GM21723 (cell line): ENCODE measurements around the gene PDE4A.
A peak's percentile ranks its signal among the peaks of the same experiment; 100 is the strongest.
"Not testable (repeated sequence)": the region's sequence is repeated elsewhere in the genome, so short reads cannot be mapped to it uniquely, and the experiment has no call there.

ENCODE experiments used
- ATAC-seq: cut with Tn5 transposase; IDR thresholded peaks from one replicate; pipeline ENCODE4 v1.9.1; 2021; ENCODE audit warnings: mild to moderate bottlenecking, moderate library complexity; ENCODE audit not compliant: unreplicated experiment

PDE4A gene

GRCh38 chr19:10424011-10424637 is 3.8 kb downstream of the PDE4A start:
- no peak for ATAC-seq

- ATAC-seq, result no peak
Observed at GRCh38 chr19:10427169-10427568, 6.8 kb downstream of the PDE4A start.

- no peak for ATAC-seq
Observed at GRCh38 chr19:10428996-10429381, 8.7 kb downstream of the PDE4A start.

- ATAC-seq, result peak; percentile 45
Observed at GRCh38 chr19:10430505-10431253, 10.3 kb downstream of the PDE4A start.

GRCh38 chr19:10431254-10431942 is 11.1 kb downstream of the PDE4A start:
- no peak for ATAC-seq

- no peak for ATAC-seq
Observed at GRCh38 chr19:10431943-10432735, 11.8 kb downstream of the PDE4A start.

- no peak for ATAC-seq
Observed at GRCh38 chr19:10432736-10433130, 12.4 kb downstream of the PDE4A start.

- ATAC-seq, result no peak
Observed at GRCh38 chr19:10433131-10433536, 12.8 kb downstream of the PDE4A start.

- no peak for ATAC-seq
Observed at GRCh38 chr19:10439588-10439987, 19.2 kb downstream of the PDE4A start.

- ATAC-seq, result no peak
Observed at GRCh38 chr19:10442698-10443097, 22.4 kb downstream of the PDE4A start.

GRCh38 chr19:10449037-10449436 is 28.7 kb downstream of the PDE4A start:
- ATAC-seq, result no peak

- no peak for ATAC-seq
Observed at GRCh38 chr19:10450191-10450852, 30.0 kb downstream of the PDE4A start.

GRCh38 chr19:10450853-10451609 is 30.7 kb downstream of the PDE4A start:
- no peak for ATAC-seq

- no peak for ATAC-seq
Observed at GRCh38 chr19:10452726-10453618, 32.6 kb downstream of the PDE4A start.

- no peak for ATAC-seq
Observed at GRCh38 chr19:10453852-10454251, 33.5 kb downstream of the PDE4A start.

GRCh38 chr19:10454267-10454666 is 33.9 kb downstream of the PDE4A start:
- ATAC-seq, result no peak

GRCh38 chr19:10458733-10459132 is 38.4 kb downstream of the PDE4A start:
- ATAC-seq, result not testable (repeated sequence)

GRCh38 chr19:10460714-10461046 is 40.3 kb downstream of the PDE4A start:
- ATAC-seq, result no peak
